Measurements from ENCODE around the gene THSD7A.

DNA sequence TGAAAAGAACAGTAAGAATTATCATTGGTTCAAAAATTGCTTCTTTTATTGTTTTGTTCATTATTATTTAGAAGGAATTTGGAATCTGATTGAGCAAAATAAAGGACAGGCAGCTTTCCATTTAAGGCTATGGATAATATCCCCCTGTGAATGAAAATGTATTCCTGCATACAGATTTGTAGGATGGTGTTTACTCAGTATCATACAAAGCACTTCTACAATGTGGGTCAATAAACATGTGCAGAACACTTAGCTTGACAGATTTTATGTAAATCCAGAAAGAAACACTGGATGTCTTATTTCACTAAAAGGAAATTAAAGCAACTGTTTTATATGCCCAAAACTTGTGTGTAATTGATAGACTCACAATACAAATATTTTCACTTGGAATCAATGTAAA is 189.7 kb downstream of the THSD7A start:
- TF ChIP-seq ATF1 (CRISPR knock-in tag; IDR thresholded peaks at IDR 0.05) (no peak), ZNF660 (CRISPR knock-in tag; IDR thresholded peaks at IDR 0.05; ENCODE audit: borderline replicate concordance, low read depth) (no peak), EZH2 (conservative IDR thresholded peaks at IDR 0.05; ENCODE audit: low read depth, low read length) (no peak), SMC3 (IDR thresholded peaks at IDR 0.05; ENCODE audit: low read length) (no peak), POLR2AphosphoS5 (IDR thresholded peaks at IDR 0.05; ENCODE audit: low read depth, low read length) (no peak)
- TF ChIP-seq, protein P1, sequence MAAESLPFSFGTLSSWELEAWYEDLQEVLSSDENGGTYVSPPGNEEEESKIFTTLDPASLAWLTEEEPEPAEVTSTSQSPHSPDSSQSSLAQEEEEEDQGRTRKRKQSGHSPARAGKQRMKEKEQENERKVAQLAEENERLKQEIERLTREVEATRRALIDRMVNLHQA (CRISPR knock-in tag; IDR thresholded peaks at IDR 0.05): no peak
- TF ChIP-seq, protein P2, sequence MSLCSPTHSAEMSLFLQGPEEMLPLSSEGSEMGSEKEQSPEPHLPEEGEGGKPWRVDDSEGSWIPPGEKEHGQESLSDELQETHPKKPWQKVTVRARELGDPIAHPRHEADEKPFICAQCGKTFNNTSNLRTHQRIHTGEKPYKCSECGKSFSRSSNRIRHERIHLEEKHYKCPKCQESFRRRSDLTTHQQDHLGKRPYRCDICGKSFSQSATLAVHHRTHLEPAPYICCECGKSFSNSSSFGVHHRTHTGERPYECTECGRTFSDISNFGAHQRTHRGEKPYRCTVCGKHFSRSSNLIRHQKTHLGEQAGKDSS (CRISPR knock-in tag; IDR thresholded peaks at IDR 0.05; ENCODE audit: borderline replicate concordance, low read depth): no peak
- TF ChIP-seq, protein P3, sequence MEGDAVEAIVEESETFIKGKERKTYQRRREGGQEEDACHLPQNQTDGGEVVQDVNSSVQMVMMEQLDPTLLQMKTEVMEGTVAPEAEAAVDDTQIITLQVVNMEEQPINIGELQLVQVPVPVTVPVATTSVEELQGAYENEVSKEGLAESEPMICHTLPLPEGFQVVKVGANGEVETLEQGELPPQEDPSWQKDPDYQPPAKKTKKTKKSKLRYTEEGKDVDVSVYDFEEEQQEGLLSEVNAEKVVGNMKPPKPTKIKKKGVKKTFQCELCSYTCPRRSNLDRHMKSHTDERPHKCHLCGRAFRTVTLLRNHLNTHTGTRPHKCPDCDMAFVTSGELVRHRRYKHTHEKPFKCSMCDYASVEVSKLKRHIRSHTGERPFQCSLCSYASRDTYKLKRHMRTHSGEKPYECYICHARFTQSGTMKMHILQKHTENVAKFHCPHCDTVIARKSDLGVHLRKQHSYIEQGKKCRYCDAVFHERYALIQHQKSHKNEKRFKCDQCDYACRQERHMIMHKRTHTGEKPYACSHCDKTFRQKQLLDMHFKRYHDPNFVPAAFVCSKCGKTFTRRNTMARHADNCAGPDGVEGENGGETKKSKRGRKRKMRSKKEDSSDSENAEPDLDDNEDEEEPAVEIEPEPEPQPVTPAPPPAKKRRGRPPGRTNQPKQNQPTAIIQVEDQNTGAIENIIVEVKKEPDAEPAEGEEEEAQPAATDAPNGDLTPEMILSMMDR (CRISPR knock-in tag; IDR thresholded peaks at IDR 0.05): no peak
